Measurements from ENCODE around the gene HOXA3. TPM values are rescaled to one million over a fixed set of nuclear protein-coding genes. Genes with fewer than 3 reads are reported as not detected.

Gene HOXA3
- total and polyA plus RNA-seq, 2 of the 13 experiments (the other 11 are each of a cell fraction or from before 2014, with no cell fraction given), result 2.9 to 4.6 TPM

GRCh38 chr7:27184337-27185012 is 32.1 kb upstream of the HOXA3 start (continued):
- TF ChIP-seq ZNF687 (CRISPR knock-in tag; IDR thresholded peaks at IDR 0.05), result 0 out of 2 replicates have a peak, but pooled peaks have one; percentile 7
- no peak for TF ChIP-seq POLR2A (IDR thresholded peaks at IDR 0.05; ENCODE audit: insufficient read depth in 1 of 2, low read depth in 2 of 2, low read length in 2 of 2)
- no peak for TF ChIP-seq DDIT3 (CRISPR knock-in tag; IDR thresholded peaks at IDR 0.05)
- no peak for TF ChIP-seq MYNN (CRISPR knock-in tag; IDR thresholded peaks at IDR 0.05; ENCODE audit: low read depth)
- TF ChIP-seq ZMYM3 (CRISPR knock-in tag; IDR thresholded peaks at IDR 0.05), result no peak
- no peak for TF ChIP-seq TBX2 (CRISPR knock-in tag; IDR thresholded peaks at IDR 0.05; ENCODE audit: borderline replicate concordance)
- TF ChIP-seq HDAC1 (CRISPR knock-in tag; IDR thresholded peaks at IDR 0.05), result no peak
- peak; percentile 61 for TF ChIP-seq HNRNPLL (IDR thresholded peaks at IDR 0.05; ENCODE audit: low read depth, low read length, poor library complexity, severe bottlenecking)
- 0 out of 2 replicates have a peak, but pooled peaks have one; percentile 23 for TF ChIP-seq ARNT2 (CRISPR knock-in tag; IDR thresholded peaks at IDR 0.05; ENCODE audit: low read depth)
- no peak for TF ChIP-seq ZBTB40 (IDR thresholded peaks at IDR 0.05)
- no peak for TF ChIP-seq ZBTB40 (CRISPR knock-in tag; IDR thresholded peaks at IDR 0.05)
- TF ChIP-seq ZNF768 (CRISPR knock-in tag; IDR thresholded peaks at IDR 0.05), result peak; percentile 98

Measured in HepG2 (cell line).